Measurements from ENCODE around the gene RERE. TPM values are rescaled to one million over a fixed set of nuclear protein-coding genes. Genes with fewer than 3 reads are reported as not detected.

Gene RERE
- total RNA-seq, 1 experiment from 2014 or later = 40.6 TPM

GRCh38 chr1:8572106-8572505 is 245.3 kb downstream of the RERE start:
- no peak overlapping the region for H2AFZ ChIP-seq (ENCODE audit: low read depth, low read length, poor library complexity, severe bottlenecking)
- H3K36me3 ChIP-seq (ENCODE audit: control insufficient read depth in 1 of 2, insufficient read depth in 2 of 2, low read length in 2 of 2) = no peaks in the 10 kb centered on the region
- no TSS peak for BruUV-seq (replicated peaks)
- POLR2A ChIA-PET = interaction anchor here (1.2 kb wide), 1 partner anchor 10 kb away, joined by 3 read pairs; no protein-coding TSS in a partner anchor
- CTCF ChIA-PET = no interaction called here
- DNase-seq (ENCODE audit: low read depth, low spot score) (no peak), ATAC-seq (no peak)
- no peak overlapping the region for H3K4me2 ChIP-seq (ENCODE audit: low read length)
- RAD21 ChIA-PET (ENCODE audit: low non-redundant PET in 1 of 2, low total read pairs in 2 of 2, uncharacterized antibody in 2 of 2, unreplicated experiment in 2 of 2) = no interaction called here
- H3K9me2 ChIP-seq (ENCODE audit: insufficient read depth) = no peaks in the 10 kb centered on the region
- H3K27me3 ChIP-seq (ENCODE audit: insufficient read depth, low read length) = no peaks in the 10 kb centered on the region
- H3K79me2 ChIP-seq (ENCODE audit: insufficient read depth, low read length) = no peaks in the 10 kb centered on the region
- TF ChIP-seq EGR1 (IDR thresholded peaks at IDR 0.05; ENCODE audit: low read depth) (no peak), SP1 (IDR thresholded peaks at IDR 0.05; ENCODE audit: low read depth) (no peak), YY1 (IDR thresholded peaks at IDR 0.05; ENCODE audit: extremely low read depth, insufficient replicate concordance, low read depth, low read length) (no peak), SIN3A (IDR thresholded peaks at IDR 0.05; ENCODE audit: low read depth) (no peak)
- TF ChIP-seq, protein P1, sequence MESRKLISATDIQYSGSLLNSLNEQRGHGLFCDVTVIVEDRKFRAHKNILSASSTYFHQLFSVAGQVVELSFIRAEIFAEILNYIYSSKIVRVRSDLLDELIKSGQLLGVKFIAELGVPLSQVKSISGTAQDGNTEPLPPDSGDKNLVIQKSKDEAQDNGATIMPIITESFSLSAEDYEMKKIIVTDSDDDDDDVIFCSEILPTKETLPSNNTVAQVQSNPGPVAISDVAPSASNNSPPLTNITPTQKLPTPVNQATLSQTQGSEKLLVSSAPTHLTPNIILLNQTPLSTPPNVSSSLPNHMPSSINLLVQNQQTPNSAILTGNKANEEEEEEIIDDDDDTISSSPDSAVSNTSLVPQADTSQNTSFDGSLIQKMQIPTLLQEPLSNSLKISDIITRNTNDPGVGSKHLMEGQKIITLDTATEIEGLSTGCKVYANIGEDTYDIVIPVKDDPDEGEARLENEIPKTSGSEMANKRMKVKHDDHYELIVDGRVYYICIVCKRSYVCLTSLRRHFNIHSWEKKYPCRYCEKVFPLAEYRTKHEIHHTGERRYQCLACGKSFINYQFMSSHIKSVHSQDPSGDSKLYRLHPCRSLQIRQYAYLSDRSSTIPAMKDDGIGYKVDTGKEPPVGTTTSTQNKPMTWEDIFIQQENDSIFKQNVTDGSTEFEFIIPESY (IDR thresholded peaks at IDR 0.05; ENCODE audit: extremely low read depth, insufficient replicate concordance, low read length) = no peak
- intact Hi-C loops (cut with micrococcal nuclease) = loop anchor here (10.0 kb wide), 1 partner anchor 197 kb away; no protein-coding TSS in a partner anchor
- no peak overlapping the region for H3K27ac ChIP-seq (ENCODE audit: low read depth, low read length)
- no peak overlapping the region for H3K9ac ChIP-seq (ENCODE audit: low read length)
- H3K9me3 ChIP-seq (ENCODE audit: control insufficient read depth in 1 of 2, insufficient read depth in 1 of 2, low read depth in 1 of 2, low read length in 2 of 2) = no peaks in the 10 kb centered on the region
- no peak overlapping the region for H3K4me3 ChIP-seq (replicated peaks in 1 of 2; ENCODE audit: low read depth in 1 of 2, low read length in 2 of 2)
- no peaks in the 10 kb centered on the region for H3K4me1 ChIP-seq (ENCODE audit: control insufficient read depth in 1 of 2, insufficient read depth in 2 of 2, low read length in 2 of 2)
- H4K20me1 ChIP-seq (ENCODE audit: insufficient read depth) = no peaks in the 10 kb centered on the region

DNA sequence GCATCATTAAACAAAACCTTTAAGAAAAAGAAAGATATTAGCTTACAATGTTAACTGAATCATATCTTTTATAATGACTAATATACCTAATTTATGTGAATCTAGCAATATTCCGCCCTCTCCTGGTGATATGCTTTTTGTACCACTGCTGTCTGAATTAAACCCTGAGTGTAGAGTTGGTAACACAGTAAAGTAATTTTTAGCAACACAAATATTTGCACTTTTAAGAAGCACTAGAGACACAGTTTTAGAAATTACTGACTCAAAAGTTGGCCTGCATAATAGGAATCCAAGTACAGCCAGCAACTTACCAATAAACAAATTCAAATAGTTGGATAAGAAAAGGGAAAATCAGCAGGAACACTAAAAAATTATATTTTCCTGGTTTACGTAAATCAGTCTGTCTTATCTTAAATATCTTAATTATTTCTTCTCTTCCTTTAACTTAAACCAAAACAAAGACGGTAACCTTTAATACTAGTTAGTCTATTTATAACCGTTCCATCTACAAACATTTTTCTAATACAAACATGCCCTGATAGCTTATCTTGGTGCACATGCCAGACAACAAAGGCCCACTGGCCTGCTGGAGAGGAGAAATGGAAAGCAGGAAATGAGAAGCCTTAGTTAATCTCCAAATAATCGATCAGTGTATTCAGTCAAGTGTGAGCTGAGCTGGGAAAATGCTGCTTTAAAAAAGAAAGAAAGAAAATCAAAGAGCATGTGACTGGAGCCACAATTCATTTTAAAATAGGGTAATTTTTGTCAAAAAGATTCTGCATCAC is 246.0 kb downstream of the RERE start:
- no TSS peak for BruUV-seq (replicated peaks)
- no peaks in the 10 kb centered on the region for H3K36me3 ChIP-seq (ENCODE audit: control insufficient read depth in 1 of 2, insufficient read depth in 2 of 2, low read length in 2 of 2)
- no peaks in the 10 kb centered on the region for H3K4me1 ChIP-seq (ENCODE audit: control insufficient read depth in 1 of 2, insufficient read depth in 2 of 2, low read length in 2 of 2)
- ChIA-PET CTCF (interaction anchor here (0.9 to 2.4 kb wide), 7 partner anchors 9 to 197 kb away, joined by 3 to 9 read pairs (median 3); no protein-coding TSS in a partner anchor), POLR2A (interaction anchor here (1.2 kb wide), 1 partner anchor 9 kb away, joined by 3 read pairs; no protein-coding TSS in a partner anchor), RAD21 (ENCODE audit: low non-redundant PET in 1 of 2, low total read pairs in 2 of 2, uncharacterized antibody in 2 of 2, unreplicated experiment in 2 of 2) (no interaction called here)
- no peak overlapping the region for H2AFZ ChIP-seq (ENCODE audit: low read depth, low read length, poor library complexity, severe bottlenecking)
- DNase-seq (ENCODE audit: low read depth, low spot score) = no peak
- H3K9me2 ChIP-seq (ENCODE audit: insufficient read depth) = no peaks in the 10 kb centered on the region
- no peaks in the 10 kb centered on the region for H3K9me3 ChIP-seq (ENCODE audit: control insufficient read depth in 1 of 2, insufficient read depth in 1 of 2, low read depth in 1 of 2, low read length in 2 of 2)
- intact Hi-C loops (cut with micrococcal nuclease) = loop anchor here (10.0 kb wide), 1 partner anchor 197 kb away; no protein-coding TSS in a partner anchor
- H3K27ac ChIP-seq (ENCODE audit: low read depth, low read length) = no peak overlapping the region
- no peaks in the 10 kb centered on the region for H3K79me2 ChIP-seq (ENCODE audit: insufficient read depth, low read length)
- ATAC-seq = peak; percentile 63; the same call in 1 of the 2 replicates
- no peak overlapping the region for H3K9ac ChIP-seq (ENCODE audit: low read length)
- TF ChIP-seq CTCF (IDR thresholded peaks at IDR 0.05 in 2 of 3, conservative IDR thresholded peaks at IDR 0.05 in 1 of 3; ENCODE audit: borderline replicate concordance in 1 of 3, insufficient read depth in 1 of 3, low read depth in 2 of 3, low read length in 2 of 3) = peak; percentile 33 to 59 (median 43); a peak in 5 of 6 replicates
- TF ChIP-seq EZH2 (IDR thresholded peaks at IDR 0.05) = no peak
- peak; percentile 37 for TF ChIP-seq RAD21 (IDR thresholded peaks at IDR 0.05; ENCODE audit: low read depth)
- TF ChIP-seq CEBPB (IDR thresholded peaks at IDR 0.05; ENCODE audit: low read depth) = no peak
- H4K20me1 ChIP-seq (ENCODE audit: insufficient read depth) = no peaks in the 10 kb centered on the region
- H3K27me3 ChIP-seq (ENCODE audit: insufficient read depth, low read length) = no peaks in the 10 kb centered on the region
- H3K4me2 ChIP-seq (ENCODE audit: low read length) = no peak overlapping the region
- H3K4me3 ChIP-seq (replicated peaks in 1 of 2; ENCODE audit: low read depth in 1 of 2, low read length in 2 of 2) = no peak overlapping the region
